HepG2 (cell line): ENCODE measurements around the gene COX7A1. TPM values are rescaled to one million over a fixed set of nuclear protein-coding genes. Genes with fewer than 3 reads are reported as not detected.

ENCODE experiments used
- ATAC-seq: fragments of 200-7000 bp; cut with Tn5 transposase; 3 replicates; pipeline ENCODE4 v1.9.1; 2020; ENCODE audit warnings: mild to moderate bottlenecking, moderate library complexity
- BruUV-seq: library from RNA; stranded (reverse); fragments of 400-500 nt; replicated peaks from 2 replicates; lab custom pipeline; 2021; lab: Mats Ljungman, UMichigan
- CTCF ChIA-PET: fragments of 300-600 bp; formaldehyde crosslinking; extraction: SDS; loops from one replicate; lab custom pipeline; 2021; ENCODE audit warnings: low total read pairs, inconsistent platforms, low intra/inter-chr PET ratio; lab: Yijun Ruan, JAX
- POLR2A ChIA-PET: fragments of 350-600 bp; sonication (Branson Sonifier 250); formaldehyde crosslinking; loops from one replicate; lab custom pipeline; 2020; ENCODE audit warnings: antibody characterized with exemption, inconsistent platforms; lab: Yijun Ruan, JAX
- DNase-seq: peaks from one replicate; pipeline ENCODE4 v3.0.0-alpha.2; 2015; ENCODE audit warnings: low spot score
- FAIRE-seq: peaks from 3 replicates; lab custom pipeline; 2011; peaks lifted over from hg19 to GRCh38; lab: Jason Lieb, UNC
- H2AFZ ChIP-seq: one replicate; pipeline ENCODE4 v1.6.1; 2011; ENCODE audit warnings: low read length, inconsistent platforms
- H3K27ac ChIP-seq: fragments of 300-600 bp; 3 replicates; pipeline ENCODE4 v1.8.0; 2011; ENCODE audit warnings: mixed run types, mild to moderate bottlenecking, mixed read lengths, low read length, inconsistent platforms; ENCODE audit not compliant: insufficient read depth; ENCODE audit errors: extremely low read length
- H3K27me3 ChIP-seq, 2 experiments: fragments of 200-600 bp in 1 of 2; 2 replicates in 1 of 2; 3 replicates in 1 of 2; pipeline versions ENCODE4 v1.6.0 to v1.8.0; 2011; ENCODE audit warnings: low read length in 2 of 2, mild to moderate bottlenecking in 2 of 2, moderate library complexity in 2 of 2, inconsistent platforms in 1 of 2; ENCODE audit not compliant: insufficient read depth in 2 of 2, control insufficient read depth in 1 of 2
- H3K36me3 ChIP-seq, 2 experiments: fragments of 200-600 bp in 1 of 2; replicated peaks in 1 of 2; 2 replicates in 1 of 2; 3 replicates in 1 of 2; pipeline versions ENCODE4 v1.5.1 to v1.8.0; 2011; ENCODE audit warnings: low read length in 2 of 2, inconsistent platforms in 1 of 2; ENCODE audit not compliant: insufficient read depth in 2 of 2, control insufficient read depth in 1 of 2
- H3K4me1 ChIP-seq: 2 replicates; pipeline ENCODE4 v1.5.1; 2012; ENCODE audit warnings: low read length, inconsistent platforms; ENCODE audit not compliant: insufficient read depth
- H3K4me2 ChIP-seq: 2 replicates; pipeline ENCODE4 v1.6.0; 2011; ENCODE audit warnings: low read depth, low read length, inconsistent platforms
- H3K4me3 ChIP-seq, 3 experiments: fragments of 200-600 bp in 1 of 3; sonication (generic), shearing (Covaris generic) in 1 of 3; replicated peaks in 1 of 3; 2 replicates each; pipeline ENCODE4 v1.5.1; 2011 to 2016; ENCODE audit warnings: low read length in 3 of 3, inconsistent platforms in 2 of 3, low read depth in 2 of 3, mild to moderate bottlenecking in 2 of 3, control low read depth in 1 of 3, mixed read lengths in 1 of 3; ENCODE audit not compliant: insufficient read depth in 1 of 3
- H3K79me2 ChIP-seq: one replicate; pipeline ENCODE4 v1.6.1; 2011; ENCODE audit warnings: low read length, inconsistent platforms; ENCODE audit not compliant: insufficient read depth
- H3K9ac ChIP-seq: 2 replicates; pipeline ENCODE4 v1.6.0; 2011; ENCODE audit warnings: mild to moderate bottlenecking, low read depth, low read length, inconsistent platforms; ENCODE audit not compliant: insufficient read depth
- H3K9me3 ChIP-seq: 2 replicates; pipeline ENCODE4 v1.5.1; 2012; ENCODE audit warnings: mild to moderate bottlenecking, low read length
- H4K20me1 ChIP-seq: 2 replicates; pipeline ENCODE4 v1.6.0; 2011; ENCODE audit warnings: inconsistent platforms, mild to moderate bottlenecking, low read length, moderate library complexity; ENCODE audit not compliant: insufficient read depth
- AGO2 ChIP-seq: fragments of 200-400 bp; formaldehyde crosslinking; optimal IDR thresholded peaks from 2 replicates; pipeline ENCODE3; 2017; ENCODE audit warnings: mild to moderate bottlenecking, low read depth, low read length, moderate library complexity
- RBFOX2 ChIP-seq: fragments of 200-400 bp; formaldehyde crosslinking; IDR thresholded peaks from 2 replicates; pipeline ENCODE4 v1.6.1; 2017; ENCODE audit warnings: low read depth, mild to moderate bottlenecking, low read length
- ZNF720 ChIP-seq: sonication (generic); formaldehyde crosslinking; IDR thresholded peaks from 2 replicates; pipeline ENCODE4 v1.4.0; 2020; ENCODE audit warnings: missing genetic modification reagents
- ZNF768 ChIP-seq: sonication (generic); formaldehyde crosslinking; IDR thresholded peaks from 2 replicates; pipeline ENCODE4 v1.4.0; 2020; ENCODE audit warnings: missing genetic modification reagents
- ZSCAN22 ChIP-seq: sonication (generic); formaldehyde crosslinking; IDR thresholded peaks from 2 replicates; pipeline ENCODE4 v1.4.0; 2020; ENCODE audit warnings: mild to moderate bottlenecking, missing genetic modification reagents
- WGBS: methylation state at CpG from one replicate; pipeline ENCODE4 v1.1.6; 2017; ENCODE audit warnings: low lambda C conversion rate; 5-methylcytosine and 5-hydroxymethylcytosine counted together
- in situ Hi-C: cut with HindIII; loops from 2 replicates; pipeline ENCODE4 v1.10.0; 2017; ENCODE audit warnings: low pct_unique_long_range_greater_than_20kb; ENCODE audit not compliant: extremely low pct_ligation_motif_present
- intact Hi-C: fragments of 100-400 bp; cut with micrococcal nuclease; formaldehyde crosslinking; loops from one replicate; pipeline ENCODE4 v1.10.0; 2022; ENCODE audit not compliant: unreplicated experiment
- polyA plus RNA-seq, 8 experiments: library from polyadenylated mRNA; depleted of rRNA in 3 of 8; stranded (reverse) in 7 of 8; unstranded in 1 of 8; fragments of >200 nt; fragmentation: Illumina TruSeq in 4 of 8; extraction: Trizol in 4 of 8; gene quantifications; 2 replicates each; pipeline versions ENCODE4 v1.2.1 to v1.2.3, GENCODE V29; 2011 to 2016; ENCODE audit warnings: low read depth in 4 of 8, missing spikeins in 1 of 8, mixed read lengths in 1 of 8; ENCODE audit not compliant: insufficient read depth in 1 of 8
- total RNA-seq, 5 experiments: library from RNA; depleted of rRNA; stranded (reverse); fragments of >200 nt; fragmentation: Illumina TruSeq; extraction: Trizol; gene quantifications; 2 replicates each; pipeline ENCODE4 v1.2.3, GENCODE V29; 2016; ENCODE audit warnings: low read depth in 1 of 5

The COX7A1 gene
- total and polyA plus RNA-seq, 2 of the 13 experiments (the other 11 are each of a cell fraction or from before 2014, with no cell fraction given), result not detected

DNA sequence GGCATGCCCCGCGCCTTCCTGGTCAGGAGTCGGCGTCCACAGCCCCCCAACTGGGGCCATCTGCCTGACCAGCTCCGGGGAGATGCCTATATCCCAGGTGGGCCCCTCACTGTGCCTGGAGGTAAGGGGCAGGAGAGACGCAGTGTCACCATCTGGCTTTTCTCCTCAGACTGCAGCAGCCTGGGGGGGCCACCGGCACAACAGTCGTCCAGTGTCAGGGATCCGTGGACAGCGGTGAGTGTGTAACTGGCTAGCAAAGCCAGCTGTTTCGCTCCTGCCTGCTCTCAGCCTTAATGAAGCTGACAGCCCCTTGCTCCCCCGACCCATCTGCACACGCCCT lies 41.1 kb downstream of the COX7A1 start:
- no peak for ATAC-seq
- WGBS, result 100% methylated on average over 2 of the region's 13 CpGs
- Histone ChIP-seq H3K4me3 (no peak overlapping the region), H2AFZ (no peak overlapping the region), H3K27ac (no peak overlapping the region), H3K27me3 (no peaks in the 10 kb centered on the region; a peak in 1 of 5 replicates), H3K9ac (no peak overlapping the region), H3K79me2 (peaks cover 13% of the 10 kb centered on the region)
- in situ Hi-C loops, result no loop called here
- ChIA-PET POLR2A (no interaction called here), CTCF (no interaction called here)
- DNase-seq, result no peak
- BruUV-seq, result no TSS peak
- TF ChIP-seq AGO2 (peak; percentile 67), RBFOX2 (peak; percentile 40; the same call in 1 of the 2 replicates), ZNF720 (no peak)
- TF ChIP-seq, all 625 proteins: peak for 2
- Histone ChIP-seq H3K9me3 (no peaks in the 10 kb centered on the region), H3K36me3 (peaks cover 5 to 12% of the 10 kb centered on the region in 2 experiments; a peak in 1 of 5 replicates), H4K20me1 (no peaks in the 10 kb centered on the region), H3K4me2 (no peak overlapping the region), H3K4me1 (peaks cover 11% of the 10 kb centered on the region)
- intact Hi-C loops, result no loop called here
- no peak for FAIRE-seq

DNA sequence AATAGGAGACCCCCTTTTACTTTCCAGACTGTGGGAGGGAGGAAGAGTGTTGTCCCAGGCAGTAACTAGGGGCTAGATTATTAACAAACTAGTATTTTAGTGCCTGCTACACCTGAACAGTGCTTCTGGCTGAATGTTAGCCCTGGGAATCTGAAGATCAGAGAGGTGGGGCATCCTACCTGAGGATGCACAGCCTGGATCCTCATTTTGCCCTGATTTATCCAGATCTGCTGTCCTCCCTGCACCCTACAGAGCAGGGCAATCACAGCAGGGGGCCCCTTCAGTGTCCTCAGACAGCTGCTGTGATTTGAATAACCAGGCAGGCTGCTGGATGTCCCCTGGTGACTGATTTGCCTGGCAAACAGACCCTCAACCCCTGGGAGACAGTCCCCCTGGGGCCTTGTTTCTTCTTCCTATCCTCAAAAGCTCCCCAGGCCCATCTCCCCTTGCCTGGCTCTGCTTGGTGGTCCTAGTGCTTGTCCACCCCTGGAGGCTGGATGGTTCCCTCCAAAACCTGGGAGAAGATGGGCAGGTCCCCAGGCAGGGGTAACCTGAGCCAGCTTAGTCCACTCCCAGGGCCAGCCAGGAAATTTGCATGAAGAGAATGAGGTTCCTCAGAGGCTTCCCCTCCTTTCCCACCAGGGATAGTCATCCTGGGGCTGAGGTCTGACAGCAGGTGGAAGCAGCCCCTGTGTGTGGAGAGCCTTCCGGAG lies 41.6 kb downstream of the COX7A1 start, which contains the start of gene OVOL3:
OVOL3 (plus strand) TSS at position 657 of the 713 bp plus-strand sequence. CDS start 60 bp downstream, outside the sequence.
- TF ChIP-seq ZSCAN22 (CRISPR knock-in tag), result no peak
- peak; percentile 89 for TF ChIP-seq ZNF768
- Histone ChIP-seq H3K4me1 (peaks cover 8% of the 10 kb centered on the region), H3K9ac (no peak within 1 kb of the TSS), H3K9me3 (no peaks in the 10 kb centered on the region), H2AFZ (no peak within 1 kb of the TSS), H3K36me3 (peaks cover 5 to 12% of the 10 kb centered on the region in 2 experiments; a peak in 1 of 5 replicates), H4K20me1 (no peaks in the 10 kb centered on the region), H3K4me2 (no peak within 1 kb of the TSS), H3K4me3 (no peak within 1 kb of the TSS), H3K27me3 (no peaks in the 10 kb centered on the region; a peak in 1 of 5 replicates), H3K27ac (no peak within 1 kb of the TSS), H3K79me2 (peaks cover 11% of the 10 kb centered on the region)
- in situ Hi-C loops, result no loop called here
- no CpG with 5 or more reads among the region's 1 CpG for WGBS
- BruUV-seq, result no TSS peak
- CTCF ChIA-PET, result no interaction called here
- FAIRE-seq (no peak), DNase-seq (no peak), ATAC-seq (no peak)
- POLR2A ChIA-PET, result no interaction called here
- intact Hi-C loops, result no loop called here
